Adrenal gland (tissue), 5 donors: ENCODE measurements around the gene AMOT.

ENCODE experiments used
- POLR2A ChIP-seq, 2 donors: fragments of 450-650 bp; IDR thresholded peaks; one replicate each; pipeline ENCODE4 v1.6.1; 2017; ENCODE audit warnings: antibody characterized with exemption in 2 of 2, mild to moderate bottlenecking in 2 of 2, moderate library complexity in 1 of 2
- TF ChIP-seq, protein P1 (sequence below), 6 experiments: fragments of 450-650 bp in 4 of 6; fragments of 200-600 bp in 2 of 6; sonication (generic) in 1 of 6; IDR thresholded peaks; 1 replicate in 5 of 6; 2 replicates in 1 of 6; pipeline versions ENCODE4 v1.5.1 to v1.8.0; 2016 to 2021; ENCODE audit warnings: antibody characterized with exemption in 6 of 6, mild to moderate bottlenecking in 2 of 6, moderate library complexity in 1 of 6
- donor health status: DM: no; HTN: no; CAD: no.

- TF ChIP-seq, protein P1, sequence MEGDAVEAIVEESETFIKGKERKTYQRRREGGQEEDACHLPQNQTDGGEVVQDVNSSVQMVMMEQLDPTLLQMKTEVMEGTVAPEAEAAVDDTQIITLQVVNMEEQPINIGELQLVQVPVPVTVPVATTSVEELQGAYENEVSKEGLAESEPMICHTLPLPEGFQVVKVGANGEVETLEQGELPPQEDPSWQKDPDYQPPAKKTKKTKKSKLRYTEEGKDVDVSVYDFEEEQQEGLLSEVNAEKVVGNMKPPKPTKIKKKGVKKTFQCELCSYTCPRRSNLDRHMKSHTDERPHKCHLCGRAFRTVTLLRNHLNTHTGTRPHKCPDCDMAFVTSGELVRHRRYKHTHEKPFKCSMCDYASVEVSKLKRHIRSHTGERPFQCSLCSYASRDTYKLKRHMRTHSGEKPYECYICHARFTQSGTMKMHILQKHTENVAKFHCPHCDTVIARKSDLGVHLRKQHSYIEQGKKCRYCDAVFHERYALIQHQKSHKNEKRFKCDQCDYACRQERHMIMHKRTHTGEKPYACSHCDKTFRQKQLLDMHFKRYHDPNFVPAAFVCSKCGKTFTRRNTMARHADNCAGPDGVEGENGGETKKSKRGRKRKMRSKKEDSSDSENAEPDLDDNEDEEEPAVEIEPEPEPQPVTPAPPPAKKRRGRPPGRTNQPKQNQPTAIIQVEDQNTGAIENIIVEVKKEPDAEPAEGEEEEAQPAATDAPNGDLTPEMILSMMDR (IDR thresholded peaks at IDR 0.05): no peak
- TF ChIP-seq POLR2A (IDR thresholded peaks at IDR 0.05): no peak
Measured at GRCh38 chrX:112785344-112785743, 55.3 kb downstream of the AMOT start.
